GM19043 (cell line): ENCODE measurements around the gene ZNF132.

Experiments used
- ATAC-seq: cut with Tn5 transposase; IDR thresholded peaks from one replicate; pipeline ENCODE4 v1.9.1; 2021; ENCODE audit warnings: low read depth; ENCODE audit not compliant: unreplicated experiment

ZNF132 gene

DNA sequence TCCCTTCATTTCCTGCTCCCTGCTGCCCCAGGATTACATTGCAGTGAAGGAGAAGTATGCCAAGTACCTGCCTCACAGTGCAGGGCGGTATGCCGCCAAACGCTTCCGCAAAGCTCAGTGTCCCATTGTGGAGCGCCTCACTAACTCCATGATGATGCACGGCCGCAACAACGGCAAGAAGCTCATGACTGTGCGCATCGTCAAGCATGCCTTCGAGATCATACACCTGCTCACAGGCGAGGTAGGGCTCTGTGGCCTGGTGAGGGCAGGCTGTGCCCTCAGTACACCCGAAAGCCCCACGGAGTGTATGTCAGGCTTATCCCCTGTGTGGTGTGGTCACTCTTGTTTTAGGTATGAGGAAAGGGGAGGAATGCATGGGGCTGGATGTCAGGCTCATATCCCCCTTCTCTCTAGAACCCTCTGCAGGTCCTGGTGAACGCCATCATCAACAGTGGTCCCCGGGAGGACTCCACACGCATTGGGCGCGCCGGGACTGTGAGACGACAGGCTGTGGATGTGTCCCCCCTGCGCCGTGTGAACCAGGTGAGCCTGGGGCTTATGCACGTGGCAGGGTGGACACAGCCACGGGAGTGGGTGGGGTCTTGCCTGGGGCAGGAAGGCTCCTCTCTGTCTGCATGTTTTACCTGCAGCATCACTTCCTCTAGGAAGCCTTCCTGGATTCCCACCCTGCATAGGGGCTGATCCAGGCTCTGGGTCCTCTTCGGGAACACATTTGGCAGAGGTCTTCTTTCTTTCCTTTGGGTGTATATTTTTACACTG lies 46.8 kb downstream of the ZNF132 start:
- ATAC-seq: no peak

DNA sequence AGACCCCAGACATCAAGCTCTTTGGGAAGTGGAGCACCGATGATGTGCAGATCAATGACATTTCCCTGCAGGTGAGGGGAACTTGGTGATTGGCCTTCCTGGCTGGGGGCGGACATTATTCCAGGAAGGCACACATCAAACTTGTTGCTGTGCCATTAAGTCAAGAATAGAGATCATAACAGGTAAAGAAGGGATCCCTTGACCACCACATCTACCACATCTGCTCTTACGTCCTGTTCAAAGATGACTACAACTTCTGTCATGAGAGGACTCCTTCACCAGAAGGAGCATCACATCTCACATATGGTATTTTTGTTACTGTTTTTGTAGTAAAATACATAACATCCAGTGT lies 51.8 kb downstream of the ZNF132 start:
- ATAC-seq: no peak

DNA sequence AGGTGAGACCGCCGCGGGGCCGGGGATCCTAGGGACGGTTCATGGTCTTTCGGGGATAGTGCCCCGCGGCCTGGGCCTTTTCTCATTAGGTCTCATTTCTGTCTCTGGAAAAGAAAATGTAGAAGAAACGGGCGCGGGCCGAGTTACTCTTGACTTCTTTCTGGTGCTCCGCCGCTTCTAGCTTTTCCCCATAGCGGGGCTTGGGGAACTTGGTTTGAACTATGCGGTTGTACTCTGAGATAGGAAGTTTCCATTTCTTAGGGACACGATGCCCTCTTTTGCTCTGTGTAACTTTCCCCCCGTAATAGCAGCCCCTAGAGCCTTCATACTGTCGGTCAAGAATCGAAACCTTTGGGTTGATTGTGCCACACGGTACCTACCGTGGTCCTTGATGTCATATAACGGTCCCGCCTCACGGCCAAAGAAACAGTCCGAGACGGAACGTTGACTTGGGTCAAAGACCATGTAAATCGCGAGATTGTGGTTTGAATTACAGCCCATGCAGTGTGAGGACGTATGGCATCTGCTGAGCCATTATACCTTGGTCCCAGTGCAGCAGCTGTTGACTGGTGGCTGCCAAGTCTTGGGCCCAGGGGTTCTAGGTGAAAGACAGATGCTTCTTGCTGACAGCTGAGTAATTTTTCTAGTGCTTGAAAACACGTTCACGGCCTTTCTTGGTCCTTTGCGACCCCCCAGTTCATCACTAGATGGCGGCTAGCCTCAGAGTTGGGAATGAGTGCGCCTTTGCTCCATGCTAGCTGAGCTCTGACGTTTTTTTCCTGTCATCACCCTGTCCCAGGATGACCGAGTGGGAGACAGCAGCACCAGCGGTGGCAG lies 52.4 kb downstream of the ZNF132 start:
- no peak for ATAC-seq

DNA sequence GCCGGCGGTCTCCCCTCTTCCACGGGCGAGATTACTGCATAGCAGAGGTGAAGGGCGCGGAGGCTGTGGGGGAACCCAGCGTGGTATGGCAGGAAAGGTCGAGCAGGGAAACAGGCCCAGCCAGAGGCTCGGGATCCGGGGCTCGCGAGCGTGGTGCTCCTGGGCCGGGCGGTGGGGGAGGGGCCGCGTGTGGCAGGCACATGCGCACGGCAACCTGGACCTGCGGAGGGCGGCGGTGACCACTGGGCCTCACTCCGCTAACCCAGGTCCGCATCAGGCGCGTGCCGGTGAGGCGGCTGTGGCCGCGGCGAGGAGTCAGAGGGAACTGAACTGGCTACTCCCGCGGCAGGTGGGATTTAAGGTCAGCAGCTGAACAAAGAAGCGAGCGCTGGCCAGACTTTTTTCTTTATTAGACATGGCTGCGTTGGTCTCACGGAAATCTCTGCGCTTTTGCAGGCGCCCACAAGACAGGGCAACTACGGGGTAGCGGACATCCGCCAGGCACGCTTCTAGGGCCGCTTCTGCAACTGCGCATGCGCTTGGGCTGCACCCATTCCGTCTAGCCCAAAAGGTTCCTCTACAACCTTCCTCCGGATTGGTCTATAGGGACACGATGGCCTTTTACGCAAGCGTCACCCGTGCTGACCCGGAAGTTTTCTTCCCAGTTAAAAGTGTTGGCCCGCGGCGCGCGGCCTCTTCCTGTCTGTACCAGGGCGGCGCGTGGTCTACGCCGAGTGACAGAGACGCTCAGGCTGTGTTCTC lies 53.2 kb downstream of the ZNF132 start, which contains the start of gene RPS5:
TSS of gene RPS5 (plus strand) at position 694 of the 762 bp plus-strand sequence. CDS start 869 bp downstream, outside the sequence.
- ATAC-seq: peak; percentile 92

DNA sequence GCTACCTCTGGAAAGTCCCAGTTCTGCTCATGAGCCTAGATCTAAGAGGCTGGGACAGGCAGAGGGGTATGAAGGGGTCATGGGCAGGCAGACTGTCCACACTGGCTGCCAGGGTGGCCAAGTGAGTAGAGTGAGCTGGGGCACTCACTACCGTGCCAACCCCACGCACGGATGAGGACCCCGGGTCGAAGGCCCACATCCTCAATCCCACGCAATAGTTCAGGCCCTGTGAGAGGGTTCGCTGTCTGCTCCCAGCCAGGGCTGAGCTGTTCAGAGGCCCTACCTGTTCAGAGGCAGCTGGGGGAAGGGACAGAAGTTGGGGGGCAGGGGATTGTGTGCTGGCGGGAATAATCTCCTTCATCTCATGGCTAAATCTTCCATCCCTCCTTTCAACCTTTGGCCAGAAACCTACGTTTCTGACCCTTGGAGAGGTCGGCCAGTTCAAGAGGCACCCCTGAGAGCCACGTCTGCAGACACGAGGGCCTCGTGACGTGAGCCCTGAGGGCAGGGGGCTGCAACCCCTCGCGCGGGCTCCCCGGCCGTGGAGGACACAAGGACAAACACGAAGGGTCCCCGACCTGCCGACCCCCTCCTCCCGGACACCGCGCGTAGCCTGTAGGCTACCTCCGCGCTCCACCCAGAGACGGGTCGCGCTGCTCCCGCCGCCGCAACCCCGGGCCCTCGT lies 53.9 kb downstream of the ZNF132 start:
- ATAC-seq: no peak

DNA sequence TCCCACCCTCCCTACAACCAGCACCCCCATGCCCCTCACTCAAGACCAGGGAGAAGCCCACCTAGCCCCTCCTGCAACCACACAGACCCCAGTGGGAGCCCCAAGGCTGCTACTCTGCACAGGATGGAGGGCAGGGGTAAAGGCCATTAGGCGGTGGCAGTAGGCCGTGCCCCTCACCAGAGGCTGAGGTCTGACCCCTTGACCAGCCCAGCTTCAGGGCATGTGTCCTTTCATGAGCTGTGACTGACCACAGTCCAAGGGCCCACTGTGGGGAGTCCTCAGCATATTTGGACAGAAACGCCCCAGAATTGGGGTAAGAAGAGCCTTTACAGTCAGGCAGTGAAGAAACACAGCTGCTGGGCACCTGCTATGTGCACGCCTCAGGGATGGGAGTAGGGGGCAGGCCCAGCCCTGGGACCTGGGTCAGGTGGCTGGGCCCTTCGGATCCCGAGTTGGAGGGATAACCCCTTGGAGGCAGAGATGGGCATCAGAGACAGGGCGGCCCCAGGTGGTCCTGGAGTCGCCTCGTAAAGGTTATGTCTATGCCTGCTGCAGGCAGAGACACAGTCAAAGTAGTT lies 54.6 kb downstream of the ZNF132 start:
- ATAC-seq: no peak

DNA sequence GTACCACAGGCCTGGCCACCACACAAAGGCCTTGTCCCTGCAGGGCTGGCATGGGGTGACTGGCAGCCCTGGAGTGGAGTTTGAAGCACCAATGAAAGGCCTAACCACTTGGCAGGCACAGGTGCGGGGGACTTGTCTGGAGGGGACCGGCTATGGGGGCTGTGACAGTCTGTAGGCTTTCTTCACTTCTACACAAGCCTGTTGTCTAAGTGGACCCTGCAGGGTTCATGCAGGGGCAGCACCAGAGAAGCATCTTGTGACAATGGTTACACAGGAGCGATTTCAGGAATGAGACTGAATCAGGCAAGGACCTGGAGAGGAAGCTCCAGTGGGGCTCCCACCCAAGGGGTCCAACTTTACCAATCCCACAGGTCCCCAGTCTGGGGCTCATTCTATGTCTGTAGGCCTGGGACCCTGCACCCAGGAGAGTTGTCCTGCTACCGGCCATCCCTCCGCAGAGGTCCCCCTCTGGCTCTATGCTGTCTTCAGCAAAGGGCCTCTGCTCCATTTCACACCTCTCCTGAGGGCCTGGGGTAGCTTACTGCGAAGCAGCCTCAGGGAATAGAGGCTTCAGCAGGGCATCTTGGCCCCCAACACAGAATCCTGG lies 56.9 kb downstream of the ZNF132 start:
- ATAC-seq: no peak
